Non-pigmented ciliary epithelial cell (primary cell): ENCODE measurements around the gene FBXL17.
A peak's percentile ranks its signal among the peaks of the same experiment; 100 is the strongest.
"Not testable (repeated sequence)": the region's sequence is repeated elsewhere in the genome, so short reads cannot be mapped to it uniquely, and the experiment has no call there.

Experiments
- DNase-seq: peaks from one replicate; pipeline ENCODE4 v3.0.0-alpha.2; 2010; ENCODE audit warnings: low read depth

FBXL17 gene

DNA sequence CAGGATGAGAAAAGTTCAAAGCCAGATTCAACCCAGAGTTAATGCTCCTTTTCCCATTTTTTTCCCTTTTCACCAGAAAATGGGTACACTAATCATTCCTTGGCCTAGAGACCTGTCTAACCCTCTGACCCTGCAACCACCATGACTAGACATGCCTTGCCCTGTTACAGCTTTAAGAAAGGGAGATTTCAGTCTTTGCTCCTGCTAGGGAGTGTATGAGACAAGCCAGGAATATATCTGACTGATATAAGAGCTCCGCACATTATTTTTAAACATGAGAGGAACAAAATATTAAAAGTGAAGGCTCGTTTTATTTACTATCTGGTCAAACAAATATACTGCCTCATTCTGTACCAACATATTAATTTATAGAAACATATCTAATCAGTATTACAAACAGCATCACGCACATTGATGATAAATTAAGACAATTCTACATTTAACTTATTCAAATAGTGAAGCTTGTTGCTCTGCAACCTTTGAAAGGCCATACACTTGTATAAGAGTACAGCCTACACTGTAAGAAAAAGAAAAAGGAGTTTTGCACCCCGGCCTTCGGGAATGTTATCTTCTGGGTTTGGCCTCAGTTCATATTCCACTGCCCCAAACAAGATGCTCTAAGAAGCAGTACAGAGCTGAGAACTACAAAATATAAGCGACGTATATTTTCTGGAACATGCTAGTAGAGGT lies 132.7 kb downstream of the FBXL17 start:
- DNase-seq, result no peak

DNA sequence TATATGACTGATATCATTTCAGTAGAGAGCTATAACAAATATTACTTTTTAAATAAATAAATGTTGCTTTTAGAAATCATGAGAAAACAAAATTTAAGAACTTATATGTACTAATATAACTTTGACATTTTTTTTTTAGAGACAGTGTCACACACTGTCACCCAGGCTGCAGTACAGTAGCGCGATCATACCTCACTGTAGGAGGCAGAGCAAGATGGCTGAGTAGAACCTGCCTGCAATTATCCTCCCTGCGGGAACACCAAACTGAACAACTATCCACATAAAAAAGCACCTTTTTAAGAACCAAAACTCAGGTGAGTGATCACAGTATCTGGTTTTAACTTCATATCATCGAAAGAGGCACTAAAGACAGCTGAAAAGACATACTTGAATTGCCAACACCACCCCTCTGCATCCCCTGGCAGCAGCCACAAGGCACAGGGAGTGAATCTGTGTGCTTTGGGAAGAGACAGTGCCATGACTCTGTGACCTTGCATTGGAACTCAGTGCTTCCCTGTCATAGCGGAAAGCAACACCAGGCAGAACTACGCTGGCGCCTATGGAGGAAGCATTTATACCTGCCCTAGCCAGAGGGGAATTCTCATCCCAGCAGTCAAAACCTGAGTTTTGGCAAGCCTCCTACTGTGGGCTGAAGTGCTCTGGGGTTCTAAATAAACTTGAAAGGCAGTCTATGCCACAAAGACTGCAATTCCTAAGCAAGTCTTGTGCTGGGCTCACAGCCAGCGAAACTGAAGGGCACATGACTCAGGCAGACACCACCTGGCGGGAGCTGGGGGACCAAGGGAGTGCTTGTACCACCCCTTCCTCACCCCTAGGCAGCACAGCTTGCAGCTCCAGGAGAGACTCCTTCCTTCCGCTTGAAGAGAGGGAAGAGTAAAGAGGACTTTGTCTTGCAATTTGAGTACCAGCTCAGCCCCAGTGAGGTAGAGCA lies 142.7 kb downstream of the FBXL17 start:
- DNase-seq, result no peak

DNA sequence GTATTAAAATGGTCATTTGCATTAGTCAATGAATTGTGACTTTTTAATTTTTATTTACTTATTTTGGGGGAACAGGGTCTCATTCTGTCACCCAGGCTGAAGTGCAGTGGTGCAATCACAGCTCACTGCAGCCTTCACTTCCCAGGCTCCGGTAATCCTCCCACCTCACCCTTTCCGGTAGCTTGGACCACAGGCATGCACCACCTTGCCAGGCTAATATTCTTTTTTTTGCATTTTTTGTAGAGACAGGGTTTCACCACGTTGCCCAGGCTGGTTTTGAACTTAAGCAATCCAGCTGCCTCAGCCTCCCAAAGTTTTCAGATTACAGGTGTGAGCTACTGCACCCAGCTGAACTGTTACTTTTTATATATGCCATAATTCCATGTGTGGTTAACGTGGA lies 143.4 kb downstream of the FBXL17 start:
- DNase-seq, result no peak

DNA sequence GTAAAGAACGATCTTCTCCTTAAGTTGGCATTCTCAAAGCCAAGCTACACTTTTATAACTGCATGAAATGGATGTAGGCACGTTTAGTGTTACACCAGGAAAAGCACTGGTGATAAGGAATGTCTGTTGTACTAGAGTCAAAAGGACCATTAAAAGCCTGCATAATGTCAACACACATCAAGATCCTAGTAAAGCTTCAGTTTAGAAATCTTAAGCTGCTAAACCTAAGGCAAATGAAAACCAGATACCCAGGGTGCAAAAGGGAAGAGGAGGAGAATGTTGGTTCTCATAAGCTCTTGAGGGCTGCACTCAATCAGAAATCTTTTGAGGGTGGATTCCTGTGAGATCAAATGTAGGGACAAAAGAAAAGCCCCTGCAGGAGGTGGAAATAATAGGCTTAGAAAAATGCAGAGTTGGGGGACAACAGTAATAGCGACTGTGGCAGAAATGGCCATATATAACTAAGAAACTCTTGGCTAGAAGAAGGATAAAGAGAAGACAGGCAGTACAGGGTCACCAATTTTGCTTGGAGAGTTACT lies 148.2 kb downstream of the FBXL17 start:
- DNase-seq, result no peak

- no peak for DNase-seq
These were observed 149.1 kb downstream of the FBXL17 start for GRCh38 chr5:108232805-108233204.

- no peak for DNase-seq
These were observed 159.9 kb downstream of the FBXL17 start for GRCh38 chr5:108222011-108222410.

DNA sequence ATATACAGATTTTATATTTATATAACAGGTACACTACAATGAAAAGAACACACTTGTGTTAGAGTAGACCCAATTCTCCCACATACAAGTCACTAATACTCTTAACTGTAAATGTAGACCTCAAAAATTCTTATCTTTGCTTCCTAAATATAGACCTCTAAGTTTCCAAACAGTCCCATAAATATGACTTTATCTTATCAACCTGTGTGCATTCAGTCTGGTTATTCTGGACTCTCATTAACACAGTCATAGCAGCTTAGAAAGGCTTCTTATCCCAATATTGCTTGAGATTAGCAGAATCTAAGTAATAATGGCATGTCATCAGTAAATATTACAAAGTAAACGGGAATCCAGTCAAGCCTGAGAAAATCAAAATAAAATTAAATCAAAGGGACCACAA lies 161.1 kb downstream of the FBXL17 start:
- DNase-seq, result no peak

DNA sequence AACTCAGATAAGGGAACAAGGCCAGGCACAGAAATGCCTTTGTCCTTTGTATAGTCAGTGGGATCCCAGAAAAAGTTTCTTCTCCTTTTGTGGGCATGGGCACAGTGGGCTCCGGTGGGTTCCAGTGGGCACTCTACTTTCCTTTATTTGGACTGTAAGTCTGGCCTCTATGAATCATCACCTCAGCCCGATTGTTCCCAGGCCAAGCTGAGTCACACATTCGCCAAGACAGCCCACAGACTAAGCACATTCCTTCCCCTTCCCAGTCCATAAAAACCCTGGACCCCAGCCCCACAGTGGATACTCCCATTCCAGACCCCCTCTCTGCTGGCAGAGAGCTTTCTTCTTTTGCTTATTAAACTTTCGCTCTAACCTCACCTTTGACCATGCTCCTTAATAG lies 165.0 kb downstream of the FBXL17 start:
- DNase-seq, result peak; percentile 28

GRCh38 chr5:108214857-108215256 lies 167.0 kb downstream of the FBXL17 start:
- DNase-seq, result no peak

DNA sequence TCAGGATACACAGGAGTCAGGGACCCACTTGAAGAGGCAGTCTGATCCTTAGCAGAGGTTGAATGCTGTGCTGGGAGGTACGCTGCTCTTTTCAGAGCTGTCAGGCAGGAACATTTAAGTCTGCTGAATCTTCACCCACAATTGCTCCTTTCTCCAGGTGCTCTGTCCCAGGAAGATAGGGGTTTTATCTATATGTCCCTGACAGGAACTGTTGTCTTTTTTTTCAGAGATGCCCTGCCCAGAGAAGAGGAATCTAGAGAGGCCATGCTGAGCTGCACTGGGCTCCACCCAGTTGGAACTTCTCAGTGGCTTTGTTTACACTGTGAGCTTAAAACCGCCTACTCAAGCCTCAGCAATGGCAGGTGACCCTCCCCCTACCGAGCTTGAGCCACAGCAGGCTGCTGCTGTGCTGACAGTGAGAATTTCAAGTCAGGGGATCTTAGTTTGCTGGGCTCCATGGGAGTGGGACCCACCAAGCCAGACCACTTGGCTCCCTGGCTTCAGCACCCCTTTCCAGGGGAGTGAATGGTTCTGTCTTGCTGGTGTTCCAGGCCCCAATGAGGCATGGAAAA lies 169.0 kb downstream of the FBXL17 start:
- DNase-seq, result peak; percentile 32

- DNase-seq, result no peak
These were observed 175.2 kb downstream of the FBXL17 start for GRCh38 chr5:108206707-108207106.

DNA sequence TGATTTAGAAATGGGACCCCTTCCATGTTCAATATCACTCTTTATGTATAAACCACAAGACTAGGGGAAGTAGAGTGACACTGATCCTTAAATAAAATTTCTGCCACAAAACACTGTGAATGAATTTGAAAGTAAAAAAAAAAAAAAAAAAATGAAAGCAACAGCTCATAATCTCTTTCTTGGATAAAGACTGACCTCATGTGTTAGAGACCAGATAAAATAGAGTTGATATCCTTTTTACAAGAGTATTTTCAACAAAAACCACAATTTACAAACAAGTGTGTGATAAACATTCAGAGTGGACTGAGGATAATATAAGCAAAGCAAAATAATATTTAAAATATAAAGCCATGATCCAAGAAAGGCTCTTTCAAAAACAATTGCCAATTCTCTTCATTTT lies 180.2 kb downstream of the FBXL17 start:
- DNase-seq, result no peak

DNA sequence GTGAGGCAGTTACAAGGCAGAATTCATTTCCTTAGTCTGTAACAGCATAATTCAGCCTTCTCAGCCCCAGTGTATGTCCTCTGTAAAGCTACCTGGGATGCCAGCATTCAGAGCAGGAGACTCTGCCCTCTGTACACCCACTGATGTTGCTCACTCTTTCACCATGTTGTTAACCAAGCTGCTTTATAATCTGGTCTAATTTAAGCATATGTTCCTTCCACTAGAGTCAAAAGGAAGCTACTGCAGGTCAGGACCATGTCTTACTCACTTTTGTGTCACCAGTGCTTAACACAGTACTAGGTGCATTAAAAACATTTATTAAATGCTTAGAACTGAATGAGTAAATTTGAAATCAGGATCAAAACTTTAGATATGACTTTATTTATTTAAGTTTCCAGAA lies 185.6 kb downstream of the FBXL17 start:
- DNase-seq, result no peak

GRCh38 chr5:108193021-108193795 lies 188.7 kb downstream of the FBXL17 start:
- DNase-seq, result peak; percentile 42

DNA sequence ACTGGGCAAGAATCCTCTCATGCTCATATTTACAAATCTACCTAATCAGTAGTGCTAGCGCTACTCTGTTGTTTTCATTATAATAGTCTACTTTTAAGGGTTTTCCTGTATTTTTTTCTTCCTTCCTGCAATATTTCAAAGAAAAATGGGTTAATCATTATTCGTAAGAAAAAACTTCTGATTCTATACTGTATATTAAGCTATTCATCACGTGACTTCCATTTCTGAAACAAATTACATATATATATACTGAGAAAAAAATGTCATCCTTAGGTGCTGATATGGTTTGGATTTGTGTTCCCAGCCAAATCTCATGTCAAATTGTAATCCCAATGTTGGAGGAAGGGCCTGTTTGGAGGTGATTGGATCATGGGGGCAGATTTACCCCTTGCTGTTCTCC lies 197.0 kb downstream of the FBXL17 start:
- DNase-seq, result no peak

DNA sequence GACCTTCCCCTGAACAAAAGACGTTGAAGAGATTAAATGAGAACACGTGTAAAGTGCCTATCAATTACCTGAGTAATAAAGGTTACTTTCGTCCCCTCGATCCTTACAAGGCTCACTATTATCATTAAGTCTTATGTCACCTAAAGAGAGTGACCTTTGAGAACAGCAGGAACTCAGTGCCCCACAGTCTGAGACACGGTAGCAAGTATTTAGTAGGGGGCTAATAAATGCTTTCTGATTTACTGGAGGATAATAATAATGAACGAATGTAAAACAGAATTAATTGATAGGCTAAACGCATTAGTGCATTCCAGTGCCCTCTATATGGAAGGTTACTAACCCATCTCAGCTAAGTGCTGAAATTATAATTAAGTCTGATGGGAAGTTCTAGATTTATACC lies 199.9 kb downstream of the FBXL17 start:
- DNase-seq, result no peak

GRCh38 chr5:108174286-108174685 lies 207.6 kb downstream of the FBXL17 start:
- DNase-seq, result no peak

DNA sequence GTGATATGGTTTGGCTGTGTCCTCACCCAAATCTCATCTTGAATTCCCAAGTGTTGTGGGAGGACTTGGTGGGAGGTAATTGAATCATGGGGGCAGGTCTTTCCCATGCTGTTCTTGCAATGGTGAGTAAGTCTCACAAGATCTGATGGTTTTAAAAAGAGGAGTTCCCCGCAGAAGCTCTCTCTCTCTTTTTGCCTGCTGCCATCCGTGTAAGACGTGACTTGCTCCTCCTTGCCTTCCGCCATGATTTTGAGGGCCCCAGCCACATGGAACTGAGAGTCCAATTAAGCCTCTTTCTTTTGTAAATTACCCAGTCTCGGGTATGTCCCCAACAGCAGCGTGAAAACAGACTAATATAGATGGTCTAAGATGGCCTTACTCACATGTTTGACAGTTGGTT lies 210.1 kb downstream of the FBXL17 start:
- DNase-seq, result no peak

GRCh38 chr5:108168915-108169314 lies 213.0 kb downstream of the FBXL17 start:
- no peak for DNase-seq

DNA sequence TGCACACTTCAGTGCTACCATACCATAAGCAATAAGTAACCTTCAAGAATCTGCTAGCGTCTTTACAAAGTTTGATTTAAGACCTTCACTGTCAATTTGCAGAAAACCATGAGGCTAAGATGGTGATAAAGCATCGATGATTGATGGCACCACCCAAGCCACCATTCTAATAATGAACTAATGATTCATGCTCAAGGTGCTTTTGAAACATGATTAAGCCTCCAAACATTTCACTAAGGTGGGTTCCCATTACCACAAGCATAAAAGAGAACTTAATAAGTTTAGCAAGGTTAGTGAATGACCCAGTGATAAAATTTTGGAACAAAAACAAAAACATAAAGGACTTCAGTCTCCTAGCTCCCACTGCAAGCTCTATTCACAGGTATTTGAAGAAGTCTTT lies 214.7 kb downstream of the FBXL17 start:
- DNase-seq, result no peak

GRCh38 chr5:108164574-108164973 lies 217.3 kb downstream of the FBXL17 start:
- no peak for DNase-seq

DNA sequence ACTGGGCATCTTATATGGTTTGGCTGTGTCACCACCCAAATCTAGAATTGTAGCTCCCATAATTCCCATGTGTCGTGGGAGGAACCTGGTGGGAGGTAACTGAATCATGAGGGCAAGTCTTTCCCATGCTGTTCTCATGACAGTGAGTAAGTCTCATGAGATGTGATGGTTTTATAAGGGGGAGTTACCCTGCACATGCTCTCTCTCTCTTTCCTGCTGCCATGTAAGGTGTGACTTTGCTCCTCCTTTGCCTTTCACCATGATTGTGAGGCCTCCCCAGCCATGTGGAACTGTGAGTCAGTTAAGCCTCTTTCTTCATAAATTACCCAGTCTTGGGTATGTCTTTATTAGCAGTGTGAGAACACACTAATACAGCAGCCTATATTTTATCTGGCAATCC lies 229.0 kb downstream of the FBXL17 start:
- not testable (repeated sequence) for DNase-seq
